HG03064 (cell line): ENCODE data around the gene TP63.
"Not testable (repeated sequence)": the region's sequence is repeated elsewhere in the genome, so short reads cannot be mapped to it uniquely, and the experiment has no call there.

Experiments used
- ATAC-seq: cut with Tn5 transposase; IDR thresholded peaks from one replicate; pipeline ENCODE4 v1.9.1; 2021; ENCODE audit warnings: low read depth; ENCODE audit not compliant: unreplicated experiment

TP63 gene

DNA sequence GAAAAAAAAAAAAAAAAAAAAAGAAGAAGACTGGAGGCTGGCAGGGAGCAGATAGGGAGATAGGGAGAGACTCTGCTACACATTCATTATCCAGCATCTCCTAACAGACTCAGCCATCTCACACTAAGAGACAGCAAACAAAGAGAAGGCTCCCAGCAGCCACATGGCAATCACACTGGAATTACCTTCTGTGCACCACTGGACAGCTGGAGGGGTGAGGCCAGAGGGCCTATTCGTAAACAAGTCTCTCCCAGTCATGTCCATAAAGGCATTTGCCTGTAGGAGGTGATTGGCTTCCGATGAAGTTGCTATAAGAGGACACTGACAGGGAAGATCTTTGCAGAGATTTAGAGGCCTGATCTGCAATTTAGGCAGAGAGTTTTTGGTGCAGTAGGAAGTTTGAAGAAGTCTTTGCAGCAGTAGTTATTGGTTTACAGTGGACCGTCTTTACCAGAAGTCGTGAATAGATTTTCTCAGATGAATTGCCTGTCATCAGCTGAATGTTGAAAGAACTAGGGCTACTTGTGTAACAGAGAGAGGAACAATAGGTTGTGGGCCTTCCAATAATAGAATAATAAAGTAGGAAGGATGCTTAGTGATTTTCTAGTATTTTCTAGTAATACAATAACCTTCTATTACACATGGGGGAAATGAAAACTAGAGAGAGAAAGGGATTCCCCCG is 89.7 kb downstream of the TP63 start:
- ATAC-seq, result no peak

- no peak for ATAC-seq
Observed at GRCh38 chr3:189721873-189722665, 90.9 kb downstream of the TP63 start.

DNA sequence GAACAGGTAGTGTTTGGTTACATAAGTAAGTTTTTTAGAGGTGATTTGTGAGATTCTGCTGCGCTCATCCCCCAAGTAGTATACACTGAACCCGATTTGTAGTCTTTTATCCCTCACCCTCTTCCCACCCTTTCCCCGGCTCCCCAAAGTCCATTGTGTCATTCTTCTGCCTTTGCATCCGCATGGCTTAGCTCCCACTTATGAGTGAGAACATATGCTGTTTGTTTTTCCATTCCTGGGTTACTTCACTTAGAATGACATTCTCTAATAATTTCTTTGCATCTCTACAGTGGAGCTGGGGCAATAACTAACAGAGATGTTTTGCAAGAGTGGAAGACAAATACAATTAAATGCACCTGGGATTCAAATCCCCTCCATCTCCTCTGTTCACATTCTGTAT is 93.2 kb downstream of the TP63 start:
- no peak for ATAC-seq

DNA sequence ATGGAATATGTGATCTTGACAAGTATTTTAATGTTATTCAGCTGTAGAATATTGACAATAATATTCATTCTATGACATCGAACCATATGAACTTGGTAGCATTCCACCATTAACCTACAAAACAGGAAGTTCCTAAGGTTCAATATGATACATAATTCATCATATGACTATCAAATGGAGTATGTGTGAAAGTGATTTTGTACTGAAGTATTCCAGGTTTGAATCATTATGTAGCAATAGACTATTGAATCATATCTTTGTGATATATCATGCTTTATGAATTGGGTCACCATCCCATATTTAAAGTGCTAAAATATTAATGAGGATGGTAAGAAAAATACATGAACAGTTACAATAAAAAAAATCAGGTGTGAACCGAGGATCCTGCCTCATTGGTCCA is 95.1 kb downstream of the TP63 start:
- no peak for ATAC-seq

DNA sequence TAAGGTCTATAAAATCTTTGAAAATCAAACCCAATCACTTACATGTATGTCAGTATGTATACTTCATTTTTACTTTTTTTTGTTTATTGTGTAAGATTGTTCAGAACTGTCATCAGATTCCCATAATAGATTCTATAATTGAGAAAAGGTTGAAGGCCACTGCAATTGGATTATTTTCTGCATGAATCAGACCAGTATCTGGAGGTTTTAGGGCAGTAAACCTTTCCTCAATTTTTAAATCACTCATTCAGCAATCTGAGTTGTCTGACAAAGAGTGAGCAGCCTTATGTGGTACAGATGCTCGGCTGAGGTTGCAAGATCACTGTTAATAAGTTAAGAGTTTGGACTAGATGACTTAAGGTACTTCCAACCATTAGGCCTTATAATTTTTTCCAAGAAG is 96.0 kb downstream of the TP63 start:
- ATAC-seq, result no peak

DNA sequence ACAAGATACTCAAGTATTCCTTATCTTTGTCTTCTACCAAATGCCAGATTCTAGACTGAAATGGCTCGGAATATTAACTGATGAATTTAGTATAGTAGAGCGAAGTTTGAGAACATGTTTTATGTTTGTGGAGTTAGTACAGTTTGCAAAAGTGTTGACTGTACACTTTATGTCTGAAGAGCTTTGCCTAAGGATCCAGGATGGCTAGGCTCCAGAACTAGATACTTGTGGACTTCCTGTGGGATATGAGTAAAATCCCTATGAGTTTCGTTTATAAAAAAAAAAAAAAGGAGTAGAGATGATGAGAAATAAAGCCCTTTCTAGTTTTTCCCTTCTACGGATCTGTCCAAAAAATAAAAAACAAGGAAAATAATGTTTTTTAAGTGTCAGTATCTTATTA is 96.7 kb downstream of the TP63 start:
- ATAC-seq, result no peak

DNA sequence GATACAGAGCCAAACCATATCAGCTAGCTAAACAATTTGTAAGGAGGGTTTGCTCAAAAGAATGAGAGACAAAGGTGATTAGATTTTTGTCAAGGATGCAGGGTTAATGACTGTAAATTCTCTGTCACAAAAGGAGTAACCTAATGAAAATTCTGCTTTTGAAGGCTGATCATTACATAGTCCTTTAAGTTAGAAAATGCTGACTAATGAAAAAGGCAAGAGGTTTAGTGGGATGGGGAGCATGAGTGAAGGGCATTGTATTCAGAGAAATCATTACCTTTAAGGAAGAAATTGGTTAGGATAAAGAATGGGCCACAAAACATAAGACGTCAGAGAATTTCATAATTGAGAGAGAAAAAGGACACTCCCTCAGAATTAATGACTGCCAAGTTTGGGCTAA is 97.7 kb downstream of the TP63 start:
- ATAC-seq, result no peak

DNA sequence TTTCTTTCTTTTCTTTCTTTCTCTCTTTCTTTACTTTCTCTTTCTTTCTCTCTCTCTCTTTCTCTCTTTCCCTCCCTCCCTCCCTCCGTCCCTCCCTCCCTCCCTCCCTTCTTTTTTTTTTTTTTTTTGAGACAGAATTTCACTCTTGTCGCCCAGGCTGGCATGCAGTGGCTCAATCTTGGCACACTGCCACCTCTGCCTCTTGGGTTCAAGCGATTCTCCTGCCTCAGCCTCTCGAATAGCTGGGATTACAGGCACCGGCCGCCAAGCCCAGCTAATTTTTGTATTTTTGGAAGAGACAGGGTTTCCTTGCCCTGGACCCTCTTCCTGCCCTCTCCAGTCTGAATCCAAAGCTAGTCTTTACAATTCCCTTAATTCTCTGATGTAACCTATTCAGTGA is 102.9 kb downstream of the TP63 start:
- ATAC-seq, result no peak

DNA sequence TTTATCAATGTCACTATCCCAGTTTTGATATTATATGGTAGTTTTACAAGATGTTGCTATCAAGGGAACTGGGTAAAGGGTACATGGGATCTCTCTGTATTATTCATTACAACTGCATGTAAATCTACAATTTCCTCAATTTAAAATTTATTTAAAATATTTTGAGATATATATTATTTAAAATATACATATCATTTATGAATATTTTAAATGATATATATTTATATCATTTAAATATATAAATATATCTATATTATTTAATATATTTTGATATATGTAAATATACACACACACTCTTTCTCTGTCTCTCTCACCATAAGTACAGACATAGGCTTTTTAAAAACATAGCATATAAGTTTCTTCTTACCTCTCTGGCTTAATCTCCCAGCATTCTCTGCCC is 104.7 kb downstream of the TP63 start:
- no peak for ATAC-seq

GRCh38 chr3:189737071-189737470 is 105.9 kb downstream of the TP63 start:
- no peak for ATAC-seq

- no peak for ATAC-seq
Observed at GRCh38 chr3:189737619-189738018, 106.4 kb downstream of the TP63 start.

GRCh38 chr3:189739378-189739777 is 108.2 kb downstream of the TP63 start:
- ATAC-seq, result no peak

- no peak for ATAC-seq
Observed at GRCh38 chr3:189740156-189740555, 109.0 kb downstream of the TP63 start.

- no peak for ATAC-seq
Observed at GRCh38 chr3:189744235-189744634, 113.0 kb downstream of the TP63 start.

GRCh38 chr3:189745622-189746021 is 114.4 kb downstream of the TP63 start:
- no peak for ATAC-seq

DNA sequence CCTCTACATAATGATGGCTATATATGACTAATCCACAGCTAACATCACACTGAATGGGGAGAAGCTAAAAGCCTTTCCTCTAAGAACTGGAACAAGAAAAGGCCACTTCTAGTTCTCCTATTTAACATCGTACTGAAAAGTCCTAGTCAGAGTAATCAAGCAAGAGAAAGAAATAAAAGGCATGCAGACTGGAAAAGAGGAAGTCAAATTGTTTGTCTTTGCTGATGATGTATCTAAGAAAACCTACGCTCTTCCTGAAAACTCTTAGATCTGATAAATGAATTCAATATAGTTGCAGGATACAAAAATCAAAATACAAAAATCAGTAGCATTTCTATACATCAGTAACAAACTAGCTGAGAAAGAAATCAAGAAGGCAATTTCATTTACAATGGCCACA is 116.9 kb downstream of the TP63 start:
- ATAC-seq, result no peak

DNA sequence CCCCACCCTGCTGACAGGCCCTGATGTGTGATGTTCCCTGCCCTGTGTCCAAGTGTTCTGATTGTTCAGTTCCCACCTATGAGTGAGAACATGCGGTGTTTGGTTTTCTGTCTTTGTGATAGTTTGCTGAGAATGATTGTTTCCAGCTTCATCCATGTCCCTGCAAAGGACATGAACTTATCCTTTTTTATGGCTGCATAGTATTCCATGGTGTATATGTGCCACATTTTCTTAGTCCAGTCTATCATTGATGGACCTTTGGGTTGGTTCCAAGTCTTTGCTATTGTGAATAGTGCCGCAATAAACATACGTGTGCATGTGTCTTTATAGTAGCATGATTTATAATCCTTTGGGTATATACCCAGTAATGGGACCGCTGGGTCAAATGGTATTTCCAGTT is 119.8 kb downstream of the TP63 start:
- ATAC-seq, result not testable (repeated sequence)

- ATAC-seq, result no peak
Observed at GRCh38 chr3:189754356-189754755, 123.2 kb downstream of the TP63 start.

DNA sequence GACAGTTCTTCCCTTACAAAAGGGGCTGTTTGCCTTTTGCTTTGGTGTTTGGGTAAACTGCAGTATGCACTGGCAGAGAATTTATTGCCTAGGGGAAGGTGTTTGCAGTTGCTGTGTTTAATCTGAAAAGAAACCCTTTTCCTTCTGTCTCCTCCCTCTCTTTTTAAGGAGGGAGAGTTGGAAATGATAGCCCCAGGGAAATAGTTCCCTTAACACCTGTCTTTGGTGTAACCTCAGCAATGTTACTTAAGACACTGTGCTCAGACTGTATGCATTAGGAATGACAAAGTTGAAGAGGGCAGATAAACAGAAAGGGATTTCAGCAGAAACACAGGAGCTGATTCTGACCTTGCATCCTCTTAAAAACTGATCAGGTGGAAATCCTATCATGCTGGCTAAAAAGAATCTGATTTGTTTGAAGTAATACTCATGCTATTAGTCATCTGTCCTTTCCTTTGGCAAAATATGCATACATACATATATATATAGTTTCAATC is 125.4 kb downstream of the TP63 start:
- ATAC-seq, result no peak

- ATAC-seq, result no peak
Observed at GRCh38 chr3:189758186-189758585, 127.0 kb downstream of the TP63 start.

DNA sequence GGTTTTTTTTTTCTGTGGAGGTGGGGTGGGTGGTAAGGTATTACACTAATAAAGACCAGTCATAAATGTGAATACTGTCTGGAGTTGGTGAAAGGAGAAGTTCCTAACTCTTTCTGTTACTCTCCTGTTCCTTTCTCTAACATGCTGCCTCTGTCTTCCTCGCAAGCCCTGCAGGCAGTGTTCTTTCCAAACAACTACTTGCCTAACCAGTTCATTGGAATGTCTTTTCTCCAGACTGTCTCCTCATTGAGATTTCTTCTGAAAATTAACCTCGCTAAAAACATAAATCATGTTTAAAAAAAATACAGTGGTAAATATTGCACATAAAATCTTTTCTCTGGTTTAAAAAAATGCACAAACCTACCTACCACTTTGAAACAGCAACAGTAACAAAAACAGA is 135.2 kb downstream of the TP63 start:
- ATAC-seq, result no peak

GRCh38 chr3:189771842-189772450 is 140.8 kb downstream of the TP63 start:
- ATAC-seq, result no peak
